Stimulated activated CD8-positive, alpha-beta memory T cell treated with anti-CD3 and anti-CD28 coated beads, Interleukin-2, amount 100 ng/mL, for 48 hours (primary cell): ENCODE results near the gene TMEM229B.

Experiments
- DNase-seq, 2 donors: peaks; one replicate each; pipeline ENCODE4 v3.0.0-alpha.2; 2020; ENCODE audit warnings: low read depth in 2 of 2

TMEM229B gene

DNA sequence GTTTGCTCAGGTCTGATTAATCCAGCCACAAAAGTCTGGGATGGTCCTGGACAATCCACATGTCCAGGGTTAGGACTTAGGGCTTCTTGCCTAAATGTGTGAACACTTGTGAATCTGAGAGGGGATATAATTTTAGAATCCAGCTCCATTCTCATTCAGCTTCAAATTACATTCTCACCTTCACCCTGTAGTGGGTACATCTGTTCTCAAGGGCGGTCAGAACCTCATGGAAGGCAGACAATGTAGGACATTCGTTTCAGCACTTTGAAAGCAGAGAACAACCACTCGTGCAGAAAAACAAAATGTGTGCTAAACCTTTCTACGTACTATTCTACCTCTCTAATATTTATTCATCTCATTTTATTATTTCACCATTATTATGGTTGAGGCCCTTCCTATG, 1.2 kb downstream of the TMEM229B start:
- no peak for DNase-seq

DNA sequence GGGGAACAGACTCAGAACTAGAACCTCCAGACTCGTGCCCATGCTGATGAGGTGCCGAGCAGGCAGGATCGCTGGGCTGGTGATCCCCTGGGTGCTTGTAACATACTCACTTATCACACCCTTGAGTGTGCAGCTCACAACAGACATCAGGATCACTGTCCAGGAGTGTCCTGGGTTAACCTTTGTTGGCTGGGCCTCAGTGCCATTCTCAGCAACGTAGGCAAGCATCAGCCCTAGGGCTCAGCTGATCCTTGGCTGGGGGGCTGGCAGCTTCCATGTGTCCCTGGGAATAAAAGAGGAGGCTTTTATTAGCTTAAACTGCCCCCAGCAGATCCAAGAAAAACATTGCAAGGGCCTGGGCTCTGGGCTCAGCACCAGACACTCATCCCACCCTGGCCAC, 1.6 kb downstream of the TMEM229B start:
- DNase-seq, result no peak

DNA sequence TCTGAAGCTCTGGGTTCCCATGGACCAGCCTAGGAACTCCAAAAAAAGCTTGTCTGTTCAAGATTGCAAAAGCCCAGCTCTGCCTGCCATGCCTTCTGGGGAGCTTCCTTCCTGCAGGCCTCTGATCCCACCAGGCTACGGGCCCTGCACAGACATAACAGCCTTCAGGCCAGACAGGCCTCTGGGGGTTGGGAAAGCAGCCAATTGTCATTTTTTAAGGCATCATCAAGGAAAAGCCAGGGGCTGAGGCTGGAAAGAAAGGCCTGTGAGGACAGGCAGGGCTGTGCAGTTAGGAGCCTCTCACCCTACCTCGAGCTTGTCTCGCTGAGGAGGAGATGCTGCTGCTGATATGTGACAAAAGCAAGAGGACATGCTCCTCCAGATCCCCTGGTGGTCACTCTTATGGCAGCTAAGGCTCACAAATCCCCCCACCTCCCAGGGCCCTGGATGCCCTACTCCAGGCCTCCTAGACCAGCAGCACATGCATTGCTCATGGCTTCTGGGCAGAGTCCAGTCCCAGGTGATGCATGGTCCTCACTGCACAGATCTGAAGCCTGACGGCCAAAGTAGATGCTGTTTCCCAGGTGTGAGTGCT, 2.9 kb downstream of the TMEM229B start:
- DNase-seq, result no peak

DNA sequence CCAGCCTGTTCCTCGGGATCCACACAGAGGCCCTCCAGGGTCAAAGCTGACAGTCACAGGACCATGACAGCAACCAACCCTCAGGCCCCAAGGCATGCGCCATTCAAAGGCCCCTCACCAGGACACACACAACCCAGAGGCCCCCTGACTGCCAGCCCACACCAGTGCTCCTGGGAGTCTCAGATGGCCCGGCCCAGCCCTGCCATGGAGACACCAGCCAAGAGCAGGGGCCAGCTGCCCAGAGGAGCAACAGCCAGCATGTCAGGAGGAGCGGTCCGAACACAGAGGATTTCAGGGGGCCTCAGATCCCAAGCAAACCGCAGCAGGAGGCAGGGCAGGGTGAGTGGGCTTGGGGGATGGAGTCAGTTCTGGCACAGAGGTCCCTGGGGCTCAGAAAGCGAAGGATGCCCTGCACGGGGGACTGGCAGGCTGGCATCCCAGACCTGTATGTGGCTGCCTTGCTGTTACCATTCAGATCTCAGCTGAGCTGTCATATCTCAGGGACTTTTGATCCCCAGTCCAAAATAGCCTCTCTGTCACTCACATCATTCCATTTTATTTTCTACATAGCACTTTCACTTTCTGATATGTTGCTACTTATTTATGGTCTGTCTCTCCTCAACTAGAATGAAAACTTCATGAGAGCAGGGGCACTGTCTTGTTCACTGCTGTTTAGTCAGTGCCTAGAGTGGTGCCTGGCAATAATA, 4.8 kb downstream of the TMEM229B start:
- DNase-seq, result no peak

DNA sequence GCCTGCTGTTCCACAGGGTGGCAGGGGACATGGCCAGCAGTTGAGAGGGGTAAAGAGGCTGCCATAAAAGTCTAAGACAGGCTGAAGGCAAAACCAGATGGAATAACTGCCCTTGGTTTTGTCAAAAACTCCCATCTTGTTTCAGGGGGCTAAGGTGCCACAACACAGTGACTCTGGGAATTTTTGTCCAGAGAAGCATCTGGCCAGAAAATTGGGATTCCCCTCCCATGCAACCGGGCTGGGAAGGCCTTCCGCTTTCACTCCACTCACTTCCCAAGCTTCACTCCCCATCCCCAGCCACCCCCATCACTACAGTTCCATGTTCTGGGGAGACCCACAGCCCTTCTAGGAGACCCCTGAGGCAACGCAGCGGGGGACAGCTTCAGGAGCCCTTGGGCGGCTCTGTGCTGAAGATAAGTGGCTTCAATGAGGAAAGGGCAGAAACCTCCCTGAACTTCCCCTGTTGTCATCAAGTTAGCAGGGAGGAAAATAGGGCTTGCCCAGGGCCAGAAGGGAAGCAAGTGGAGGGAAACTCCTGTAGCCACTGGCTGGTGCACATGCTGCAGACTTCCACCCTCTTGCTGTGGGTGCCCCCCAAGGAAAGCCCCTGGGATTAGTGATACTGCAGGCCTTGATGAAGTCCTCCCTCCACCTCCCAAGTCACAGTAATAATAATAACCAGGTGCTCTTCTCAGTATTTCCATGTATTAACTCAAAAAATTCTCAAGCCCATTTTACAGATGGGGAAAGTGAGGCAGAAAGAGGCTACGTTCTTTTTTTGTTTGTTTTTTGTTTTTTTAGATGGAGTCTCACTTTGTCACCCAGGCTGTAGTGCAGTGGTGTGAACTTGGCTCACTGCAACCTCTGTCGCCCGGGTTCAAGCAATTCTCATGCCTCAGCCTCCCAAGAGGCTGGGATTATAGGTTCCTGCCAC, 6.0 kb downstream of the TMEM229B start:
- DNase-seq, result no peak

DNA sequence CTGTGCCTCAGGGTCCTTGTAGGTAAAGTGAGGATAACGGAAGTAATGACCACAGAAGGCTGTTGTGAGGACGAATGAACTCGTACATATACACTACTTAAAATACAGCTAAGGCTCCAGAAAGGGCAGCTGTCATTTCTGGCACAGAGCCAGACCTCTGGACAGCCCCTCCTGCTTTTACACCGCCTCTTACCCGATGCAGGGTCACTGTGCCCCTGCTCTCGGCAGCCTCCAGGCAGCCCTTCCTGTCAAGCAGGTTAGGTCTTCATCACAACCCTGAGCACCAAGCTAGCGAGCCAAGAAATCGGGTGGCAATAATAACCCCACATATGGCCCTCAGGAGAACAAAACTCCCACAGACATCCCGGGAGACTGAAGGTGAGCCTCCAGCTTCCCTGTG, 8.5 kb downstream of the TMEM229B start:
- no peak for DNase-seq

DNA sequence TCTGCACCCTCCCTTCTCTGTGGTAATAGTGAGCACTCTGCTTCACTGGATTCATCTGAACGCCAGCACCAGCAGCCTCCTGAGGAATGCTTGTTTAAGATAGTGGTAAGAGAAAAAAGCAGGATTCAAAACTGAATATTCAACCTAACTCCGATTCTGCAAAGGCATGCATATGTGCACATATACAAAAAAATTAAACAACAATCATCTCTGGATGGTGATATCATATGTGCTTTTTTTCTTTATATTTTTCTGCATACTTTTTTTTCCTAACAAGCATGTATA, 9.8 kb downstream of the TMEM229B start:
- DNase-seq, result no peak

DNA sequence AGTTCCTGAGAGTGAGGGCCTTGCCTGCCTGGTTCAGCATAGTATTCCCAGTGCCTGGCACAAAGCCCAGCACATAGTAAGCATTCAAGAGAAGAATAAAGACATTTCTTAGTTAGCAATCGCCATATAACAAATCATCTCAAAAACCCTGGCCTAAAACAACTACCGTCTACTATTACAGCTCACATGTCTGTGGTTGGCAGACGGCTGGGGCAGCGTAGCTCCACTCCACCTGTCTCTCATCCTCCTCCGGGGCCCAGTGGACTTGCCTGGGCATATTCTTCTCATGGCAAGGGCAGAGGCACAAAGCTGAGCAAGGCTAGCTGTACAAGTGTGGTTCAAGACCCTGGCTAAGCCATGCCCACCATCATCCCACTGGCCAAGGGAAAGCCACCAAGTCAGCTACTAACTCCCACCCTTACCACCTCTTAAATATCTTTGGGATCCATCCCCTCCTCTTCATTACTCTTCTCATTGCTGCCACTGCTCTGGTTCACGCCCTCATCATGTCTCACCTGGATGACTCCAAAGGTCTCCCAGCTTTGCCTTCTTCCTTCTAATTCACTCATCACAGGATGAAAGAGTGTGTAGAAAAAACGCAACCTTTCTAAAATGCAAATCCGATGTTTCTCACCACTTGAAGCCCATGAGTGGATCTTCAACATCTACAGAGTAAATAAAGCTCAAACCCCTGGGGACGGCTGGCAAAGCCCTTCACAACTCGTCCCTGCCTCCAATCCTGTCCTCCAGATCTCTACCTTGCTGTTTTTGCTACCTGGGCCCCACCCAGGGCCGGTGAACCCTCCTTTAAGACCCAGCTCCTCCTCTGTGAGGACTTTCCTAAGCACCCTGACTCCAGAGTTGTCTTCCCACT, 10.4 kb downstream of the TMEM229B start:
- no peak for DNase-seq

DNA sequence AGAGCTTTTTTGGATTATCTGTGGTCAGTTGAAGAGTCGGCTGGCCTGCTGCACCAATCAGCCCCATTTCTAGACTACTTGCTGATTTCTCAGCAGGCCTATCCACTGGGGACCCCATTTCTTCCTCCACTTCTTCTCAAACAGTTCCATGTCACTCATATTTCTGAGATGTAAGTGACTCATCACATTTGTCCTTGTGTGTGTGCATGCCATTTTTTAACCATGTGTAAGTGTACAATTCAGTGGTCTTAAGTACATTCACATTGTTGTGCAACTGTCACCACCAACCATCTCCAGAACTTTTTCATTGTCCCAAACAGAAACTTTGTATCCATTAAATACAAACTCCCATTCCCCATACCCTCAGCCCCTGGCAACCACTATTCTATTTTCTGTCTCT, 14.2 kb downstream of the TMEM229B start:
- DNase-seq, result no peak

DNA sequence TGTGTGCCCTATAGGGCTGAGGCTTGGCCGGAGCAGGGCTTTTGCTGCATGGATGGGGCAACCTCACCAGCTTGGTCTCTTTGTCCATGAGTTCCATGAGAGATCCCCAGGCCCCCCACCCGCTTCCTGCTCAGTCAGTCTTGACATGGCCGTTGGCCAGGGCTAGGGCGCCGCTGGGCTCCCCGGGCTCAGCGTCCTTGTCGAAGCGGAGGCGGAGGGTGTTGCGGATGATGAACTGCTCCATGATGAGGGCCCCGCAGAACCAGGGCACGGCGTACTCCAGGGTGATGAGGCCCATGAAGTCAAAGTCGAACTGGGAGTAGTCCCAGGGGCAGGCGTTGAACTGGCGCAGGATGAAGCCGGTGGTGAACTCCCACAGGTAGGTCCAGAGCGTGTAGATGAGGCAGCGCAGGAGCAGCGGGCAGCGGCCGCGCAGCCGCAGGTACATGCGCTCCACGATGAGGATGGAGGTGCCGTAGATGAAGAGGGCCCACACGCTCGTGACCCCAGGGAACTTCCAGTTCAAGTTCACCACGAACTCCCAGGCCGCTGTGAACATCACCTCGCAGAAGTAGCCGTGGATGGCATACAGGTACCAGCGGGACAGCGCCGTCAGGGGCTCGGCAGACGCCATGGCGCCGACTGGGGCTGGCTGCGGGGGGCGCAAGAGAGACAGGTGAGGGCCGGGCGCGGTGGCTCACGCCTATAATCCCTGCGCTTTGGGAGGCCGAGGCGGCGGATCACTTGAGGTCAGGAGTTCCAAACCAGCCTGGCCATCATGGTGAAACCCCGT, 15.0 kb downstream of the TMEM229B start:
- no peak for DNase-seq

DNA sequence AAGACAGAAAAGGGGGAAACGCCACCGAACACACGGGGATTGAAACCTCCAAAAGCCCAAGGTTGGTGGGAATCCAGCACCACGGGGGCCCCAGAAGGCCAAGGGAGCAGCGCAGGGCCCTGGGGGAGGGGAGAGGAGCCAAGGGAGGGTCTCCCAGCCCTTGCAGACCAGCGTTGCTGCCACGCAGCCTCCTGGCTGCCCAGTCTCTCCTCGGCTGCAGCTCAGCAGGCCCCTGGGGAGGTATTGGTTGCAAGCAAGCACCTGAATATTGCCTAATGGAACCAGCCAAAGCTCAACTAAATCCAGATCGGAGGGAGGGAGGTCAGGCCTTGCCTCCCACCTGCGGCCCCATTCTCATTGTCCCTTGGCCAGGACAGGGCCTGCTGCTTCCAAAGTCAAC, 15.8 kb downstream of the TMEM229B start:
- no peak for DNase-seq

DNA sequence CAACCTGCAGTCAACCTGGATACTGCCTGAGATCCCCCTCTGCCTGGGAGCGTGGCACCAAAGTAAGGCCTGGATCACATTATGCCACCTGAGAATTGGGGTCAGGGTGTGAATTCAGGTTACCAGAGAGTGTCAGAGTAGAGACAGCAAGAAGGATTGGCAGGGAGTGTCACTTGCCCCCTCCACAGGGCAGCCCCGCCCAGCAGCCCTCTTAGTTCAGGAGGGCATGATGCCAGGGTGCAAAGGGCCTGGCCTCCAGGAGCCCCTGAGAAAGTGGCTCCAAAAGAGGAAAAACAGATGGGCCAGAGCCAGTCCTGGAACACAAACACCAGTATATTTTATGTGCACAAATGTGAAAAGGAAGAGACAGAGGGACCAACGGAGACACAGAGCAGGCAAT, 18.6 kb downstream of the TMEM229B start:
- DNase-seq, result no peak

DNA sequence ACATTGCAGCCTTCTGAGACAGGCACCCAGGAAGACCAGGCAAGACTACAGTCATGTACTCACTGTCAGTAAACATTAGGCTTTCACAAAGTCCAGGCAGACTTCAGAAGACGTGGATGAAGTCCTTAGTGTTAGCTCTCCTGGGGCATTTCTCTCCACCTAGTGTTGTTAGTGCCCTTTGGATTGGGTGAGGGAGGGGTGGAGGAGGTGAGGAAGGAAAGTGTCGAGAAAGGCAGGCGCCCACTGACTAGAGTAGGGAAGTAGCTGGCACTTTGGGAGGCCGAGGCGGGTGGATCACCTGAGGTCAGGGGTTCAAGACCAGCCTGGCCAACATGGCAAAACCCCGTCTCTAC, 20.2 kb downstream of the TMEM229B start:
- no peak for DNase-seq

DNA sequence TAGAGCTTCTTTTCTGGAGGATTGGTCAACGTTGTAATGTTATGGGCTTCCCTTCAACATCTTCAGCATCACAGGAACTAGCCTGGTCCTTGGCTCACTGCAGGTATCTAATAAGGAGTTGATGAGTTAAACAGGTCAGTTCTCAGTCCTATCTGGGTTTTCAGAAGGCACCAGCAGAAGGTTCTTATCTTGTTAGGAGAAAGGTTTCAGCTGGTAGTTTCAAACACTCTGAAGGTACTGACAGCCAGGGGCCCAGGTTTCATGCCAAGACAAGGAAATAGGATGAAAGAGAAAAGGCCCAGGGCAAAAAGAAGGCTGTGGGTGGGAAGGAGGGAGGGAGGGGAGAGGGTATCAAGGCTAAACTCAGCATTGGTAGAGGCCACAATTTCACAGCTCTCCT, 21.4 kb downstream of the TMEM229B start:
- DNase-seq, result no peak

DNA sequence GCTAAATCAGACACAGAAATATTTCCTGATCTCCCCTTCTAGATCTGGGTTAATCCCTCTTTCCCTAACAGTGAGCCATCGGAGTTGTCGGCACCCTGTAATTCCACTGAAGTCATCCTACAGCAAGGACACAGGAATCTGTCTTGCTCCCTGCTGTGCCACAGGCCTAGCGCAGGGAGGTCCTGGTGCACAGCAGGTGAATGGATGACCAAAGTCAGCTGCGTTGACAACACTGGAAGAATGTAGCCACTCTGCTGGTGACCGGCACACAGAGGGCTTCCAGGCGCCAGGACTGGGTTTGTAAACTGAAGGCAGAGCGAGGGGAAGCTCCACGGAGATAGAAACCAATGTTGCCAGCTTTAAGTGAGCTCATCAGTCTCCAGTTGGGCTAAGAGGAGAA, 23.6 kb downstream of the TMEM229B start:
- DNase-seq, result no peak

DNA sequence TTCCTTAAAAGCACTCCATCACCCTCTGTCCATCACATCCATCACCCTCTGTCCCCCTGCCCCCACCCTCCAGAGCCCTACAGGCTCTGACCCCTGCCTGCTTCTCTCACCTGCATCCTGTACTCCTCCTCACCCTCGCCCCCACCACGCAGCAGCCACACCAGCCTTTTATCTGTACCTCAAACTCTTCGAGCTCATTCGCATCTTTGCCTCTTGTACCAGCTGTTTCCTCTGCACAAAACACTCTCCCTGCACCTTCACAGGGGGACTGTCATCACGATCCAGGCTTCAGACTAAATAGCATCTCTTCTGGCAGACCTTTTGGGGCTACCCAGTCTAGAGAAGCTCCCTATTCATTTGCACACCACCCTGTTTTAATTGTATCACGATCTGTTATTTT, 24.1 kb downstream of the TMEM229B start:
- DNase-seq, result no peak

DNA sequence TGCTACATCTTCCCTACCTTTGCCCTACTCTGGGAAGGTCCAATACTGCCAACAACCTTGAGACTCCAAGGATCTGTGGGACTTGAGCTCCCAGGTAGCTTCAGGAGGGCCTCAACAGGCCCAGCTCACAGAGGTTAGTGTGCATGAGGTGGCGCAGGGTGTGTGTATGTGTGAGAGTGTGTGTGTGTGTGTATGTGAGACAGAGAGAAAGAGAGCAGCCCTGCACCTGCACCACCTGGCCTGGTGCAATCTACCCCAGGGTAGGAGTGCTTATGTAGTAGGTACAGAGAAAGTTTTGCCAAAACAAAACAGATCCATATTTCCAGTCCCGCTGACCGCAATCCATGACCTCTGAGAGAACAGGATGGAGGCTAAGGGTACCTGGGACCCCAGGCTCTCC, 24.6 kb downstream of the TMEM229B start:
- no peak for DNase-seq

DNA sequence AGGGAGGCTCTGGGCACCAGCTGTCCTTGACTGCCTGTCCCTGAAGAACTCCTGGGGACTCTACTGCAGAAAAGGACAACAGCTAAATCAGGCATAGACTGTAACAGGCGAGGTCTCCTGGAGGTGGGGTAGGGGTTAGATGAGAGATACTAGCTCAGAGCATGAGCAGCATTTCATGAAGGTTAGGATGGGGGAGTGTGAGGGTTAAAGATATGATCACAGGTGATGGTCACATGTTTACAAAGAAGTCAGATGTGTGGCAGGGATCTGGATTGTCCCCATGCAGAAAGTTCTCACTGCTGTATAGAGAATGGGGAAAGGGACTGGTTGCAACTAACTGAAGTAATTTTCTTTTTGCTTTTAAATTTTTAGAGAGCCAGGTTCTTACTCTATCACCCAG, 26.5 kb downstream of the TMEM229B start:
- DNase-seq, result no peak

DNA sequence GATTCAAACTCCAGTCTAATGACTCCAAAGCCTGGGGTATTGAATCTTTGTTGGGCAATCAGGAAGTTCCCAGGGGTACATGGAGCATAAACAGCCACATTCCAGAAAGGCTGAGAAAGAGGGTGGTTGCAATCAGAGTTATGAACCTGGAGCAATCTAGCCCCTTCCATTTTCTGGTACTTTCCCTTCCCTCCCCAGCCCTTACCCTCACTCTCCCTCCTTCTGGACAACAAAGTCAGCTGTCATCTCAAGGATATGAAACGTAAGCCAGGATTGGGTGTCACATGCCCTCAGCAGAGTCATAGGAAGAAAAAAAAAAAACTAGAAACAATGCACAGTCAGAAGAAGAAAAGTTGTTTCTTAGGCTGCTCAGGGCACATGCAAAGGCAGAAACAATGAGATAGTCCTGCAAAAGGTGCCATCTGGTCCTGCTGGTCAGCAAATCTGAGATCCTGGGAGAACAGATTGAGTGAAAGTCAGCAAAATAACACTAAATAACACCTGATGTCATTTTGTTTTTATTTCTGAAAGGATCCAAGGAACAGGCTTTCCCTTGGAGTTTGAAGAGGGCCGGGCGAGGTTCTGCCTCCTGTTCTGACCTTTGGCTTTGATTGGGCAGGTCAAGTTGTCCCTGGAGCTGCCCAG, 27.1 kb downstream of the TMEM229B start:
- no peak for DNase-seq

DNA sequence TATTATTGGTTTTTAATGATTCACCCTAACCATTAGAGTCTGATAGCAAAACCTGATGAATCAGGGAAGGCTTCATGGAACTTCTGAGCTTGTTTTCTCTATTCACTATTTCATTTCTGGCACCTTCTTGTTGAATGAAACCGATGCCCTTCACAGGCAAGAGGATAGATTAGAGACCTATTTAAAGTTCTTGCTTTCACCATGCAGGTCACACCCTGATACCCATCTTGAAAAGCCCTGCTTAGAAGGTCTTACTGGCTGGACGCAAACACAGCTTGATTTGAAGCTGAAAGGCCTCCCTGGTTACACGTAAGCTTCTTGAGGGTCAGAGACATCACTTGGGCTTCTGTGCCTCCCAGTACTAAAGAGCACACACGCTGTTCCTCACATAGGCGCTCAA, 29.2 kb downstream of the TMEM229B start:
- no peak for DNase-seq

DNA sequence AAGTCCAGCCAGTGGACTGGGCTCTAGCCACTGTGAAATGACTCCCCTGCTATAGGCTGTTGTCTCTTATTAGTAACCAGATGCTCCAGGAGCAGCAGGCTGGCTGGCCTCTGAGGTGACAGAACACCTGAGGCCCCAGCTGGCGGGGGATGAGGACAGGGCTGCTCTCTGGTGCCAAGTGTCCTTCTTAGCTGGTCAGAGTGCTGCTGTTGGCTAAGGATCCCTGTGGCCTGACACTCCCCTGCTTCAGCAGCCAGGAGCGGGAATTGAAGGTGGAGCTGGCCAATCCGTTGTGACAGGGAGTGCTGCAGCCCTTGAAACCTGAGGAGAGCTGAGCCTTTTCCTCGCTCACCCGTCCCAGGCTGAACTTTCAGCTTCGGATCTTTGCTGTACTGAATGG, 30.7 kb downstream of the TMEM229B start:
- no peak for DNase-seq
